ENCODE results near the gene SLC9B1.
"Not testable (repeated sequence)": the region's sequence is repeated elsewhere in the genome, so short reads cannot be mapped to it uniquely, and the experiment has no call there.

The SLC9B1 gene

GRCh38 chr4:102919697-102920096 lies 99.8 kb downstream of the SLC9B1 start:
- H3K27ac ChIP-seq (ENCODE audit: insufficient read depth in 1 of 2, low read depth in 1 of 2, low read length in 2 of 2, poor library complexity in 1 of 2, severe bottlenecking in 2 of 2); POLR2A ChIA-PET; CTCF ChIA-PET; H3K4me1 ChIP-seq (ENCODE audit: control extremely low read depth in 1 of 4, control insufficient read depth in 4 of 4, insufficient read depth in 4 of 4, low read length in 3 of 4); H3K27me3 ChIP-seq (replicated peaks in 2 of 5; ENCODE audit: control insufficient read depth in 4 of 5, insufficient read depth in 5 of 5, low read length in 4 of 5); DNase-seq; H3K36me3 ChIP-seq (ENCODE audit: control insufficient read depth in 4 of 4, insufficient read depth in 4 of 4, low read length in 3 of 4); H3K4me3 ChIP-seq (ENCODE audit: control insufficient read depth in 1 of 7, extremely low read depth in 1 of 7, insufficient read depth in 4 of 7, low read depth in 2 of 7, low read length in 6 of 7): not testable (repeated sequence)
- WGBS (ENCODE audit: insufficient coverage) = 96% methylated on average over 8 of the region's 8 CpGs
- H3K9me3 ChIP-seq (ENCODE audit: control extremely low read depth in 1 of 5, control insufficient read depth in 4 of 5, insufficient read depth in 2 of 5, low read depth in 1 of 5, low read length in 4 of 5) = peaks cover 0 to 15% (median 0%) of the 10 kb centered on the region in 5 experiments

GRCh38 chr4:102918859-102919258 lies 100.6 kb downstream of the SLC9B1 start:
- POLR2A ChIA-PET = no interaction called here
- no peak overlapping the region for H3K4me3 ChIP-seq (ENCODE audit: control insufficient read depth in 1 of 7, extremely low read depth in 1 of 7, insufficient read depth in 4 of 7, low read depth in 2 of 7, low read length in 6 of 7)
- H3K9me3 ChIP-seq (ENCODE audit: control extremely low read depth in 1 of 5, control insufficient read depth in 4 of 5, insufficient read depth in 2 of 5, low read depth in 1 of 5, low read length in 4 of 5) = peaks cover 0 to 23% (median 0%) of the 10 kb centered on the region in 5 experiments
- CTCF ChIA-PET = no interaction called here
- no peaks in the 10 kb centered on the region for H3K36me3 ChIP-seq (ENCODE audit: control insufficient read depth in 4 of 4, insufficient read depth in 4 of 4, low read length in 3 of 4)
- no peaks in the 10 kb centered on the region for H3K4me1 ChIP-seq (ENCODE audit: control extremely low read depth in 1 of 4, control insufficient read depth in 4 of 4, insufficient read depth in 4 of 4, low read length in 3 of 4)
- DNase-seq = no peak
- no peaks in the 10 kb centered on the region for H3K27me3 ChIP-seq (replicated peaks in 2 of 5; ENCODE audit: control insufficient read depth in 4 of 5, insufficient read depth in 5 of 5, low read length in 4 of 5)
- 100% methylated on average over 3 of the region's 3 CpGs for WGBS (ENCODE audit: insufficient coverage)
- H3K27ac ChIP-seq (ENCODE audit: insufficient read depth in 1 of 2, low read depth in 1 of 2, low read length in 2 of 2, poor library complexity in 1 of 2, severe bottlenecking in 2 of 2) = no peak overlapping the region

- POLR2A ChIA-PET = no interaction called here
- Histone ChIP-seq H3K9me3 (ENCODE audit: control extremely low read depth in 1 of 5, control insufficient read depth in 4 of 5, insufficient read depth in 2 of 5, low read depth in 1 of 5, low read length in 4 of 5) (no peaks in the 10 kb centered on the region), H3K27ac (ENCODE audit: insufficient read depth in 1 of 2, low read depth in 1 of 2, low read length in 2 of 2, poor library complexity in 1 of 2, severe bottlenecking in 2 of 2) (no peak overlapping the region), H3K4me1 (ENCODE audit: control extremely low read depth in 1 of 4, control insufficient read depth in 4 of 4, insufficient read depth in 4 of 4, low read length in 3 of 4) (no peaks in the 10 kb centered on the region), H3K4me3 (ENCODE audit: control insufficient read depth in 1 of 7, extremely low read depth in 1 of 7, insufficient read depth in 4 of 7, low read depth in 2 of 7, low read length in 6 of 7) (no peak overlapping the region), H3K27me3 (replicated peaks in 2 of 5; ENCODE audit: control insufficient read depth in 4 of 5, insufficient read depth in 5 of 5, low read length in 4 of 5) (no peaks in the 10 kb centered on the region), H3K36me3 (ENCODE audit: control insufficient read depth in 4 of 4, insufficient read depth in 4 of 4, low read length in 3 of 4) (no peaks in the 10 kb centered on the region)
- DNase-seq = no peak
- CTCF ChIA-PET = no interaction called here
- no CpG with 5 or more reads among the region's 2 CpGs for WGBS (ENCODE audit: insufficient coverage)
These were observed 117.7 kb downstream of the SLC9B1 start for GRCh38 chr4:102901804-102902203.

GRCh38 chr4:102897610-102898009 lies 121.9 kb downstream of the SLC9B1 start:
- H3K4me1 ChIP-seq (ENCODE audit: control extremely low read depth in 1 of 4, control insufficient read depth in 4 of 4, insufficient read depth in 4 of 4, low read length in 3 of 4); H3K4me3 ChIP-seq (ENCODE audit: control insufficient read depth in 1 of 7, extremely low read depth in 1 of 7, insufficient read depth in 4 of 7, low read depth in 2 of 7, low read length in 6 of 7); CTCF ChIA-PET; H3K36me3 ChIP-seq (ENCODE audit: control insufficient read depth in 4 of 4, insufficient read depth in 4 of 4, low read length in 3 of 4); H3K9me3 ChIP-seq (ENCODE audit: control extremely low read depth in 1 of 5, control insufficient read depth in 4 of 5, insufficient read depth in 2 of 5, low read depth in 1 of 5, low read length in 4 of 5); H3K27ac ChIP-seq (ENCODE audit: insufficient read depth in 1 of 2, low read depth in 1 of 2, low read length in 2 of 2, poor library complexity in 1 of 2, severe bottlenecking in 2 of 2); H3K27me3 ChIP-seq (replicated peaks in 2 of 5; ENCODE audit: control insufficient read depth in 4 of 5, insufficient read depth in 5 of 5, low read length in 4 of 5); POLR2A ChIA-PET; DNase-seq: not testable (repeated sequence)
- 100% methylated on average over 1 of the region's 3 CpGs for WGBS (ENCODE audit: insufficient coverage)

- WGBS (ENCODE audit: insufficient coverage) = 96% methylated on average over 5 of the region's 5 CpGs
- H3K9me3 ChIP-seq (ENCODE audit: control extremely low read depth in 1 of 5, control insufficient read depth in 4 of 5, insufficient read depth in 2 of 5, low read depth in 1 of 5, low read length in 4 of 5); POLR2A ChIA-PET; H3K36me3 ChIP-seq (ENCODE audit: control insufficient read depth in 4 of 4, insufficient read depth in 4 of 4, low read length in 3 of 4); CTCF ChIA-PET; H3K27me3 ChIP-seq (replicated peaks in 2 of 5; ENCODE audit: control insufficient read depth in 4 of 5, insufficient read depth in 5 of 5, low read length in 4 of 5); H3K4me1 ChIP-seq (ENCODE audit: control extremely low read depth in 1 of 4, control insufficient read depth in 4 of 4, insufficient read depth in 4 of 4, low read length in 3 of 4); DNase-seq; H3K4me3 ChIP-seq (ENCODE audit: control insufficient read depth in 1 of 7, extremely low read depth in 1 of 7, insufficient read depth in 4 of 7, low read depth in 2 of 7, low read length in 6 of 7); H3K27ac ChIP-seq (ENCODE audit: insufficient read depth in 1 of 2, low read depth in 1 of 2, low read length in 2 of 2, poor library complexity in 1 of 2, severe bottlenecking in 2 of 2): not testable (repeated sequence)
These were observed 123.0 kb downstream of the SLC9B1 start for GRCh38 chr4:102896547-102896946.

- H3K4me1 ChIP-seq (ENCODE audit: control extremely low read depth in 1 of 4, control insufficient read depth in 4 of 4, insufficient read depth in 4 of 4, low read length in 3 of 4); H3K27me3 ChIP-seq (replicated peaks in 2 of 5; ENCODE audit: control insufficient read depth in 4 of 5, insufficient read depth in 5 of 5, low read length in 4 of 5); H3K9me3 ChIP-seq (ENCODE audit: control extremely low read depth in 1 of 5, control insufficient read depth in 4 of 5, insufficient read depth in 2 of 5, low read depth in 1 of 5, low read length in 4 of 5); H3K27ac ChIP-seq (ENCODE audit: insufficient read depth in 1 of 2, low read depth in 1 of 2, low read length in 2 of 2, poor library complexity in 1 of 2, severe bottlenecking in 2 of 2); H3K4me3 ChIP-seq (ENCODE audit: control insufficient read depth in 1 of 7, extremely low read depth in 1 of 7, insufficient read depth in 4 of 7, low read depth in 2 of 7, low read length in 6 of 7); H3K36me3 ChIP-seq (ENCODE audit: control insufficient read depth in 4 of 4, insufficient read depth in 4 of 4, low read length in 3 of 4); CTCF ChIA-PET: not testable (repeated sequence)
- POLR2A ChIA-PET = interaction anchor here (0.6 kb wide), 1 partner anchor 210 kb away, joined by 4 read pairs; no protein-coding TSS in a partner anchor
- WGBS (ENCODE audit: insufficient coverage) = no CpG with 5 or more reads among the region's 3 CpGs
- DNase-seq = peak in 1 of 3 donors; percentile 16
These were observed 129.6 kb downstream of the SLC9B1 start for GRCh38 chr4:102889866-102890265.

- H3K4me3 ChIP-seq (ENCODE audit: control insufficient read depth in 1 of 7, extremely low read depth in 1 of 7, insufficient read depth in 4 of 7, low read depth in 2 of 7, low read length in 6 of 7); DNase-seq; H3K4me1 ChIP-seq (ENCODE audit: control extremely low read depth in 1 of 4, control insufficient read depth in 4 of 4, insufficient read depth in 4 of 4, low read length in 3 of 4); H3K27ac ChIP-seq (ENCODE audit: insufficient read depth in 1 of 2, low read depth in 1 of 2, low read length in 2 of 2, poor library complexity in 1 of 2, severe bottlenecking in 2 of 2); H3K36me3 ChIP-seq (ENCODE audit: control insufficient read depth in 4 of 4, insufficient read depth in 4 of 4, low read length in 3 of 4); CTCF ChIA-PET; H3K9me3 ChIP-seq (ENCODE audit: control extremely low read depth in 1 of 5, control insufficient read depth in 4 of 5, insufficient read depth in 2 of 5, low read depth in 1 of 5, low read length in 4 of 5); POLR2A ChIA-PET; H3K27me3 ChIP-seq (replicated peaks in 2 of 5; ENCODE audit: control insufficient read depth in 4 of 5, insufficient read depth in 5 of 5, low read length in 4 of 5): not testable (repeated sequence)
- WGBS (ENCODE audit: insufficient coverage) = 100% methylated on average over 1 of the region's 2 CpGs
These were observed 130.9 kb downstream of the SLC9B1 start for GRCh38 chr4:102888570-102888969.

Measured in common myeloid progenitor, CD34-positive (primary cell).